GM21723 (cell line): ENCODE results near the gene EHMT1.
A peak's percentile ranks its signal among the peaks of the same experiment; 100 is the strongest.

Experiments
- ATAC-seq: cut with Tn5 transposase; IDR thresholded peaks from one replicate; pipeline ENCODE4 v1.9.1; 2021; ENCODE audit warnings: mild to moderate bottlenecking, moderate library complexity; ENCODE audit not compliant: unreplicated experiment

EHMT1 gene

GRCh38 chr9:137671721-137672120 is 52.9 kb downstream of the EHMT1 start:
- no peak for ATAC-seq

GRCh38 chr9:137672907-137673791 is 54.3 kb downstream of the EHMT1 start:
- peak; percentile 70 for ATAC-seq

- no peak for ATAC-seq
These were observed 55.1 kb downstream of the EHMT1 start for GRCh38 chr9:137673886-137674285.

GRCh38 chr9:137674307-137674975 is 55.6 kb downstream of the EHMT1 start:
- ATAC-seq = no peak

GRCh38 chr9:137674976-137675320 is 56.1 kb downstream of the EHMT1 start:
- ATAC-seq = no peak

GRCh38 chr9:137676998-137677397 is 58.2 kb downstream of the EHMT1 start:
- ATAC-seq = no peak

- ATAC-seq = no peak
These were observed 59.4 kb downstream of the EHMT1 start for GRCh38 chr9:137678202-137678601.

GRCh38 chr9:137679249-137679648 is 60.4 kb downstream of the EHMT1 start:
- no peak for ATAC-seq

GRCh38 chr9:137679695-137680305 is 61.0 kb downstream of the EHMT1 start:
- no peak for ATAC-seq

- ATAC-seq = no peak
These were observed 61.9 kb downstream of the EHMT1 start for GRCh38 chr9:137680444-137681358.

- ATAC-seq = no peak
These were observed 63.8 kb downstream of the EHMT1 start for GRCh38 chr9:137682428-137683105.

- no peak for ATAC-seq
These were observed 64.6 kb downstream of the EHMT1 start for GRCh38 chr9:137683262-137683864.

GRCh38 chr9:137685035-137685740 is 66.4 kb downstream of the EHMT1 start:
- ATAC-seq = no peak

- ATAC-seq = no peak
These were observed 67.1 kb downstream of the EHMT1 start for GRCh38 chr9:137685741-137686420.

- no peak for ATAC-seq
These were observed 69.5 kb downstream of the EHMT1 start for GRCh38 chr9:137688261-137688660.

GRCh38 chr9:137688725-137689124 is 69.9 kb downstream of the EHMT1 start:
- no peak for ATAC-seq

- no peak for ATAC-seq
These were observed 71.1 kb downstream of the EHMT1 start for GRCh38 chr9:137689745-137690529.
